ENCODE measurements around the gene ABCF1. TPM values are rescaled to one million over a fixed set of nuclear protein-coding genes. Genes with fewer than 3 reads are reported as not detected.

The ABCF1 gene
- total and polyA plus RNA-seq, 9 of the 15 experiments (the other 6 are each of a cell fraction or from before 2014, with no cell fraction given), result 41.6 to 193 (median 102) TPM

- TF ChIP-seq, protein P1, sequence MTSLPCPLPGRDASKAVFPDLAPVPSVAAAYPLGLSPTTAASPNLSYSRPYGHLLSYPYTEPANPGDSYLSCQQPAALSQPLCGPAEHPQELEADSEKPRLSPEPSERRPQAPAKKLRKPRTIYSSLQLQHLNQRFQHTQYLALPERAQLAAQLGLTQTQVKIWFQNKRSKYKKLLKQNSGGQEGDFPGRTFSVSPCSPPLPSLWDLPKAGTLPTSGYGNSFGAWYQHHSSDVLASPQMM (CRISPR knock-in tag; IDR thresholded peaks at IDR 0.05), result peak; percentile 79; the same call in 1 of the 2 replicates
- TF ChIP-seq SLC30A9 (CRISPR knock-in tag; IDR thresholded peaks at IDR 0.05), result no peak
- peak; percentile 54 for TF ChIP-seq PCBP2 (IDR thresholded peaks at IDR 0.05; ENCODE audit: low read depth, low read length, poor library complexity, severe bottlenecking)
- 0 out of 2 replicates have a peak, but pooled peaks have one; percentile 76 for TF ChIP-seq ZNF76 (CRISPR knock-in tag; IDR thresholded peaks at IDR 0.05; ENCODE audit: borderline replicate concordance)
- peak; percentile 67 for TF ChIP-seq TCFL5 (CRISPR knock-in tag; conservative IDR thresholded peaks at IDR 0.05)
- TF ChIP-seq MAZ (CRISPR knock-in tag; conservative IDR thresholded peaks at IDR 0.05 in 1 of 2, IDR thresholded peaks at IDR 0.05 in 1 of 2), result peak; percentile 56 to 80
- peak; percentile 87 for TF ChIP-seq ARHGAP35 (IDR thresholded peaks at IDR 0.05; ENCODE audit: partially characterized antibody)
- TF ChIP-seq NR2F6 (CRISPR knock-in tag; IDR thresholded peaks at IDR 0.05), result peak; percentile 94; the same call in 1 of the 2 replicates
- TF ChIP-seq HOMEZ (CRISPR knock-in tag; IDR thresholded peaks at IDR 0.05), result no peak
- peak; percentile 93 for TF ChIP-seq GABPB2 (CRISPR knock-in tag; conservative IDR thresholded peaks at IDR 0.05)
- TF ChIP-seq CHCHD3 (CRISPR knock-in tag; IDR thresholded peaks at IDR 0.05), result peak; percentile 97
- peak; percentile 99 for TF ChIP-seq THRB (CRISPR knock-in tag; conservative IDR thresholded peaks at IDR 0.05)
- TF ChIP-seq POLR3A (IDR thresholded peaks at IDR 0.05; ENCODE audit: borderline replicate concordance, extremely low read depth, insufficient read depth, insufficient read length), result no peak
- peak; percentile 96 for TF ChIP-seq ZBED1 (IDR thresholded peaks at IDR 0.05)
- TF ChIP-seq KLF10 (CRISPR knock-in tag; IDR thresholded peaks at IDR 0.05), result peak; percentile 88; the same call in 1 of the 2 replicates
- no peak; the same call in 1 of the 2 replicates for TF ChIP-seq ETV5 (CRISPR knock-in tag; IDR thresholded peaks at IDR 0.05; ENCODE audit: low read depth)
- TF ChIP-seq, protein P2, sequence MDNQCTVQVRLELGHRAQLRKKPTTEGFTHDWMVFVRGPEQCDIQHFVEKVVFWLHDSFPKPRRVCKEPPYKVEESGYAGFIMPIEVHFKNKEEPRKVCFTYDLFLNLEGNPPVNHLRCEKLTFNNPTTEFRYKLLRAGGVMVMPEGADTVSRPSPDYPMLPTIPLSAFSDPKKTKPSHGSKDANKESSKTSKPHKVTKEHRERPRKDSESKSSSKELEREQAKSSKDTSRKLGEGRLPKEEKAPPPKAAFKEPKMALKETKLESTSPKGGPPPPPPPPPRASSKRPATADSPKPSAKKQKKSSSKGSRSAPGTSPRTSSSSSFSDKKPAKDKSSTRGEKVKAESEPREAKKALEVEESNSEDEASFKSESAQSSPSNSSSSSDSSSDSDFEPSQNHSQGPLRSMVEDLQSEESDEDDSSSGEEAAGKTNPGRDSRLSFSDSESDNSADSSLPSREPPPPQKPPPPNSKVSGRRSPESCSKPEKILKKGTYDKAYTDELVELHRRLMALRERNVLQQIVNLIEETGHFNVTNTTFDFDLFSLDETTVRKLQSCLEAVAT (IDR thresholded peaks at IDR 0.05), result peak; percentile 99
Observed at GRCh38 chr6:30616811-30617564, 45.7 kb downstream of the ABCF1 start, which contains the start of gene PPP1R10 (continued).

All from K562 (cell line).